Uterus (tissue), 4 donors: ENCODE measurements around the gene PIP4K2A. TPM values are rescaled to one million over a fixed set of nuclear protein-coding genes. Genes with fewer than 3 reads are reported as not detected.

Source experiments
- DNase-seq, 2 donors: peaks; one replicate each; pipeline ENCODE4 v3.0.0-alpha.2; 2019 to 2020
- H3K27ac ChIP-seq, 2 donors: fragments of 200-600 bp; sonication (generic); 1 replicate in 1 of 2; 2 replicates in 1 of 2; pipeline ENCODE4 v1.5.1; 2016 to 2018
- H3K27me3 ChIP-seq, 2 donors: fragments of 200-600 bp; sonication (generic); one replicate each; pipeline ENCODE4 v1.5.1; 2018 to 2019; ENCODE audit warnings: control low read depth in 1 of 2
- H3K36me3 ChIP-seq, 2 donors: fragments of 200-600 bp; sonication (generic); one replicate each; pipeline ENCODE4 v1.5.1; 2019; ENCODE audit warnings: control low read depth in 1 of 2
- H3K4me1 ChIP-seq, 2 donors: fragments of 200-600 bp; sonication (generic); one replicate each; pipeline ENCODE4 v1.5.1; 2018 to 2019; ENCODE audit warnings: control low read depth in 1 of 2
- H3K4me3 ChIP-seq, 2 donors: fragments of 200-600 bp; sonication (generic); 1 replicate in 1 of 2; 2 replicates in 1 of 2; pipeline ENCODE4 v1.5.1; 2018 to 2019; ENCODE audit warnings: mild to moderate bottlenecking in 1 of 2
- H3K9me3 ChIP-seq, 2 donors: fragments of 200-600 bp; sonication (generic); one replicate each; pipeline ENCODE4 v1.5.1; 2019; ENCODE audit warnings: control low read depth in 1 of 2
- POLR2A ChIP-seq, 2 donors: fragments of 450-650 bp; IDR thresholded peaks; one replicate each; pipeline ENCODE4 v1.6.1; 2016; ENCODE audit warnings: antibody characterized with exemption in 2 of 2, mild to moderate bottlenecking in 1 of 2, moderate library complexity in 1 of 2
- intact Hi-C: fragments of 100-400 bp; cut with DNase I; formaldehyde crosslinking; loops from one replicate; pipeline ENCODE4 v1.15.1; 2023; ENCODE audit warnings: low total_unique reads
- total RNA-seq, 4 donors: library from RNA; depleted of rRNA in 3 of 4; stranded (reverse); fragments of >200 nt in 3 of 4; gene quantifications; one replicate each; pipeline versions ENCODE4 v1.1.0 to v1.2.4, GENCODE V29; 2014 to 2023
- TF ChIP-seq, protein P1 (sequence below), 4 experiments: fragments of 200-600 bp in 2 of 4; fragments of 450-650 bp in 2 of 4; sonication (generic) in 2 of 4; IDR thresholded peaks; one replicate each; pipeline ENCODE4 v1.5.1; 2016 to 2019; ENCODE audit warnings: antibody characterized with exemption in 4 of 4, mild to moderate bottlenecking in 2 of 4, moderate library complexity in 1 of 4
- donor health status: DM: yes; HTN: yes; CAD: no.

PIP4K2A gene
- total RNA-seq, 4 donors from 2014 or later = 17.4 to 42.4 (median 22.0) TPM

DNA sequence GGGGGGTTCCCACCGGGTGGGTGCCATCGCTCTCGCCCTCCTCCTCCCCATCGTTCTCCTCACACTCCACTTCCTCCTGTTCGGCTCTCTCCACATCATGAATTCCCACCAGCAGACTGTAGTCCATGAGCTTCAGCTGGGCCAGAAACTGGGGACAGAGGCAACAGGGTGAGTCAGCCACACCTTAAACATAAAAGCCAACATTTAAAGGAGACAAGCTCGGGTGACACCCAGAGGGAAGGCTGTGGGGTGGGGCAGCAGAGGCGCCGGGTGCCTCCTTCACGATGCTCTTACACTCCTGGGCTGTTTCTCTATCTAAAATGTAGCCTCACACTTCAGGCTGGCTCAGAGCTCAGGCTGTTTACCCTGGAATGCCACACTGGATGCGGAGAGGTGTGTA lies 172.5 kb downstream of the PIP4K2A start:
- Histone ChIP-seq H3K27ac (no peak overlapping the region), H3K36me3 (no peaks in the 10 kb centered on the region), H3K9me3 (no peaks in the 10 kb centered on the region), H3K27me3 (no peaks in the 10 kb centered on the region), H3K4me1 (no peaks in the 10 kb centered on the region), H3K4me3 (no peak overlapping the region)
- TF ChIP-seq, protein P1, sequence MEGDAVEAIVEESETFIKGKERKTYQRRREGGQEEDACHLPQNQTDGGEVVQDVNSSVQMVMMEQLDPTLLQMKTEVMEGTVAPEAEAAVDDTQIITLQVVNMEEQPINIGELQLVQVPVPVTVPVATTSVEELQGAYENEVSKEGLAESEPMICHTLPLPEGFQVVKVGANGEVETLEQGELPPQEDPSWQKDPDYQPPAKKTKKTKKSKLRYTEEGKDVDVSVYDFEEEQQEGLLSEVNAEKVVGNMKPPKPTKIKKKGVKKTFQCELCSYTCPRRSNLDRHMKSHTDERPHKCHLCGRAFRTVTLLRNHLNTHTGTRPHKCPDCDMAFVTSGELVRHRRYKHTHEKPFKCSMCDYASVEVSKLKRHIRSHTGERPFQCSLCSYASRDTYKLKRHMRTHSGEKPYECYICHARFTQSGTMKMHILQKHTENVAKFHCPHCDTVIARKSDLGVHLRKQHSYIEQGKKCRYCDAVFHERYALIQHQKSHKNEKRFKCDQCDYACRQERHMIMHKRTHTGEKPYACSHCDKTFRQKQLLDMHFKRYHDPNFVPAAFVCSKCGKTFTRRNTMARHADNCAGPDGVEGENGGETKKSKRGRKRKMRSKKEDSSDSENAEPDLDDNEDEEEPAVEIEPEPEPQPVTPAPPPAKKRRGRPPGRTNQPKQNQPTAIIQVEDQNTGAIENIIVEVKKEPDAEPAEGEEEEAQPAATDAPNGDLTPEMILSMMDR (IDR thresholded peaks at IDR 0.05) = no peak
- no peak for TF ChIP-seq POLR2A (IDR thresholded peaks at IDR 0.05)
- no peak for DNase-seq
- intact Hi-C loops = no loop called here

DNA sequence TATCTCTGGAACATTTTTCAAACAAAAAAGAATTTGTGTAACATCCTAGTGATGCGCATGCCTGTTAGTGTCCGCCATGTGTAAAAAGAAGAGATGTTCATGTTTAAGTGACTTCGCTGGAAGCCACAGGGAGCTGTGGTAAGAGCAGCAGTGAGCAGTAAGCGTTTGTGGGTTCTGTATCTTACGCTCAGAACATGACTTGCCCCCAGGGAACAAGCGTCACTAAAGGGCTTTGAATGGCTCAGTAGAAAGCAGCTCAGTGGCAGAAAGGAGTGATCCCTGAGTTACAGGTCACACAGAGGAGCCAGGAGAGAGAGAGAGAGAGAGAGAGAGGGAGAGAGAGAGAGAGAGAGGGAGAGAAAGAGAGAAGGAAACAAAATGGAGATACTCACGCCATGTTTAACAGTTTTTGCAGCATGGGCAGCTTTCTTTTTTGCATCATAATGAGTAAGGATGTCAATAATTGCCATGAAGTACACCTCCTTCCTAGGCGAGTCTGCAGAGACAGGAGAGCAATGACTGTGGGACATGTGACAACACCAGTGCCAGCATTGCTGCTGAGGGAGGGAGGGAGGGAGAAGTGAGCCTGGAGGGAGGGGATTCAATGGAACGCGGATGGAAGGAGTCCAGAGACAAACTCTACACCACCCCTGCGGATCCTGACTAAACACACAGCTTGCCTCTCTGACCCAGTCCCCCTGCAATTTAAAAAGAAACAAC lies 174.6 kb downstream of the PIP4K2A start:
- TF ChIP-seq, protein P1 (IDR thresholded peaks at IDR 0.05) = no peak
- no peak for TF ChIP-seq POLR2A (IDR thresholded peaks at IDR 0.05)
- Histone ChIP-seq H3K27ac (no peak overlapping the region), H3K4me3 (no peak overlapping the region), H3K36me3 (no peaks in the 10 kb centered on the region), H3K27me3 (no peaks in the 10 kb centered on the region), H3K4me1 (no peaks in the 10 kb centered on the region), H3K9me3 (no peaks in the 10 kb centered on the region)
- intact Hi-C loops = no loop called here
- no peak for DNase-seq

DNA sequence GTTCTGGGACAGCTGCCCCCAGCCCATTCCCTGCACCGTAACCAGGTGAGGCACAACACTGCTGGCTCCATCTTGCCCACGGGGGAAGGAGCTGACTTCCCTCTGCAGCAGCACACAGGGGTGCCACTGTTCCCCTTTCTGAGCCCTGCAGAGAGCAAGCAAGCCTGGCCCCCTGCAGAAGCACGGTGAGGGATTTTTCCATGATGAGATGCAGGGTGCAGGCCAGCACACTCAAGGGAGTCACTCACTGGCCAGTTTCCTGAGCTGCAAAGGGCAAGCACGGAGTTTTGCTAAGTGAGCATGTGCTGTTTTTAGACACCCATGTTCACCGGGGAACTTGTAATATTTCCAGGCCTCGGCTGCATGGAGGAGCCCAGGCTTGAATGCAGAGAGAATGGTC lies 176.6 kb downstream of the PIP4K2A start:
- no peak for DNase-seq
- Histone ChIP-seq H3K4me3 (no peak overlapping the region), H3K27me3 (no peaks in the 10 kb centered on the region), H3K4me1 (no peaks in the 10 kb centered on the region), H3K27ac (no peak overlapping the region), H3K9me3 (no peaks in the 10 kb centered on the region), H3K36me3 (no peaks in the 10 kb centered on the region)
- TF ChIP-seq, protein P1 (IDR thresholded peaks at IDR 0.05) = no peak
- TF ChIP-seq POLR2A (IDR thresholded peaks at IDR 0.05) = no peak
- intact Hi-C loops = no loop called here

DNA sequence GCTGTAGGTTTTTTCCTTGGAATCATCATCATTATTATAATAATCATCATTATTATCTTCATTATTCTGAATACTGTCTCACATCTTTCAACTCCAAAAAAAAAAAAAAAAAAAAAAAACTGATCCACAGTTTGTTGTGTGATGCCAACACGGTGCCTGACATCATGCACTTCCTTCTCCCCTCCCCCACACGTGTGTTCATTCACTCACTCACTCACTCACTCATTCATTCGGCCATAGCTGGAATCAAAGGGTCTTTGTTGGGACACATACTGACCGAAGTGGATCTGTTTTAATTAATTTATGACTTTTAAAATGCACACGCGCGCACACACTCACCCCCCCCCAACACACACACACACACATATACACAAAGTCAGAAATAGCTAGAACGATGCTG lies 177.8 kb downstream of the PIP4K2A start:
- no peak for DNase-seq
- no peak for TF ChIP-seq POLR2A (IDR thresholded peaks at IDR 0.05)
- TF ChIP-seq, protein P1 (IDR thresholded peaks at IDR 0.05) = no peak
- Histone ChIP-seq H3K36me3 (no peaks in the 10 kb centered on the region), H3K27me3 (no peaks in the 10 kb centered on the region), H3K27ac (no peak overlapping the region), H3K9me3 (no peaks in the 10 kb centered on the region), H3K4me1 (no peaks in the 10 kb centered on the region), H3K4me3 (no peak overlapping the region)
- intact Hi-C loops = no loop called here

DNA sequence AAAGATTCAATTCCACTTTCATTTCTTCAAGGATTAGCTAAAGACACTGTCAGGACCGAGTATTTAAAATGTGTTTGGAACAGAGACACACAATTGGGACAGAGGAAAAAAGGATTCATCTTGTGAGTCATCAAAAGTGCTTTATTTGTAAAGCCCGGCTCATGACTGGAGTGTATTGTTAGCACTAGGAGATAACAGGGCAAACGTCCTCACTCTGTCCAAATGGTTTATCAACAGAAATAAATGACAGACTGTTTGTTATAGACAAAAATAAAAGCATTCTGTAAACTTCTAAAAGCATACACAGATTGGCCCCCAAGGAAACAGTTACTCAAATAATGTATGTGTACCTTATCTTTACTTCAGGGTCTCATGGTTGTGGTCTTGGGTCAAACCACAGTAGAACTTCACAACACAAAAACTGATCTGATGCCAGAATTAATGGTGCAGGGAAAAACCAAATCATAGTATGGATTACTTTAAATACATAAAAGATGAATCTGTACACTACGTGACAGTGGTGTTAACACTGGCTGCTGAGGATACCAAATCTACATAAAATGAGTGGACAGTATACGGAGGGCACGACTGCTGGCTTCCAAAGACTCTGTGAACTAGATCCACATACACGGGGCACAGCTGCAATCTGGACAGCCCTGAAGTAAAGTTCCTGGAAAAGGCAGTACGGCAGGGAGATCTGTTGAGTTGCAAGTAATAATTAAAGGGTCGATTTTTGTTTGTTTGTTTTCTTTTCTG lies 179.4 kb downstream of the PIP4K2A start:
- H3K9me3 ChIP-seq = no peaks in the 10 kb centered on the region
- H3K4me3 ChIP-seq = no peak overlapping the region
- TF ChIP-seq POLR2A (IDR thresholded peaks at IDR 0.05) = no peak
- TF ChIP-seq, protein P1 (IDR thresholded peaks at IDR 0.05) = no peak
- no peaks in the 10 kb centered on the region for H3K36me3 ChIP-seq
- no peak overlapping the region for H3K27ac ChIP-seq
- no peaks in the 10 kb centered on the region for H3K4me1 ChIP-seq
- intact Hi-C loops = no loop called here
- DNase-seq = no peak
- no peaks in the 10 kb centered on the region for H3K27me3 ChIP-seq
